Measurements from ENCODE around the gene KNG1. TPM values are rescaled to one million over a fixed set of nuclear protein-coding genes. Genes with fewer than 3 reads are reported as not detected.

Gene KNG1
- total and polyA plus RNA-seq, 9 donors: 0.23 to 0.52 (median 0.48) TPM; not detected in 6

DNA sequence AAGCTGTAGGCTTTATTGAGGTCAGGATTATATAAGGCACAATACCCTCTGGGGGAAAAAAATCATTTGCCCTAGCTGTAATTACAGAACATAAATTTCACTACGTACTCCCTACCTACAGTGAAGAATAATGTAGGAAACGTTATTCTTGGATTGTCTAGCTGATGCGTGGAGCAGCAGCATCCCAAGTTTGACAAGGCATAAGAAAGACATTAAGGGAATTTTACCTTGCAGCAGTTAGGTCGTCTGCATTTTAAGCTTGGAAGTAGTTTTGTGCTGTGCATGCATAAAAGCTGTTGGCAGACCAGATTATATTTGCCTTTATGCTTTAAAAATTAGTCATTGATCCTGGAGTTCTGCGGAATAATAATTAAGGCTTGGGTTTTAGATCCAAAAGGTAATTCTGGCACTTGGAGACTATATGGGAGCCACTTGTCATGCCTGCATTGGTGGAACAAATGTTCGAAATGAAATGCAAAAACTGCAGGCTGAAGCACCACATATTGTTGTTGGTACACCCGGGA, 68.4 kb downstream of the KNG1 start:
- Histone ChIP-seq H3K36me3 (no peaks in the 10 kb centered on the region), H3K9me3 (no peaks in the 10 kb centered on the region), H3K27me3 (no peaks in the 10 kb centered on the region), H3K4me3 (peak overlapping the region; percentile 97), H3K27ac (no peak overlapping the region), H3K4me1 (ENCODE audit: insufficient read depth) (peaks cover 14% of the 10 kb centered on the region)
- DNase-seq: no peak
- WGBS, 3 donors: 12 to 16% (median 14%) methylated on average over 7 of the region's 7 CpGs
- intact Hi-C loops (cut with DNase I): loop anchor here in 1 of 4 donors (10.0 kb wide), 1 partner anchor 851 kb away; the partner anchor contains the start of gene TRA2B
- TF ChIP-seq POLR2A (IDR thresholded peaks at IDR 0.05): no peak
- TF ChIP-seq EP300 (IDR thresholded peaks at IDR 0.05): no peak
- TF ChIP-seq, protein P1, sequence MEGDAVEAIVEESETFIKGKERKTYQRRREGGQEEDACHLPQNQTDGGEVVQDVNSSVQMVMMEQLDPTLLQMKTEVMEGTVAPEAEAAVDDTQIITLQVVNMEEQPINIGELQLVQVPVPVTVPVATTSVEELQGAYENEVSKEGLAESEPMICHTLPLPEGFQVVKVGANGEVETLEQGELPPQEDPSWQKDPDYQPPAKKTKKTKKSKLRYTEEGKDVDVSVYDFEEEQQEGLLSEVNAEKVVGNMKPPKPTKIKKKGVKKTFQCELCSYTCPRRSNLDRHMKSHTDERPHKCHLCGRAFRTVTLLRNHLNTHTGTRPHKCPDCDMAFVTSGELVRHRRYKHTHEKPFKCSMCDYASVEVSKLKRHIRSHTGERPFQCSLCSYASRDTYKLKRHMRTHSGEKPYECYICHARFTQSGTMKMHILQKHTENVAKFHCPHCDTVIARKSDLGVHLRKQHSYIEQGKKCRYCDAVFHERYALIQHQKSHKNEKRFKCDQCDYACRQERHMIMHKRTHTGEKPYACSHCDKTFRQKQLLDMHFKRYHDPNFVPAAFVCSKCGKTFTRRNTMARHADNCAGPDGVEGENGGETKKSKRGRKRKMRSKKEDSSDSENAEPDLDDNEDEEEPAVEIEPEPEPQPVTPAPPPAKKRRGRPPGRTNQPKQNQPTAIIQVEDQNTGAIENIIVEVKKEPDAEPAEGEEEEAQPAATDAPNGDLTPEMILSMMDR (IDR thresholded peaks at IDR 0.05): no peak

DNA sequence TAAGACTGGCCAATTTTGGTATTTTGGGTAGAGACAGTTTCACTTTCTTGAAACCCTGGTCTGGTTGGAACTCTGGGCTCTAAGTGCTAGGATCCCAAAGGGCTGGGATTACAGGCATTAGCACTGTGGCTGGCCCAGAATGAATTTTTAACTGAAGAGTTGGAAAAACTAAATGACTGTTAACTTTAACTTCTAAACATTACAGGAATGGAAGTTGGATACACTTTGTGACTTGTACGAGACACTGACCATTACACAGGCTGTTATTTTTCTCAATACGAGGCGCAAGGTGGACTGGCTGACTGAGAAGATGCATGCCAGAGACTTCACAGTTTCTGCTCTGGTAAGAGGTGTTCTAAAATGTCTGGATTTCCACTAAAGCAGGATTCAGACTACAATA, 69.8 kb downstream of the KNG1 start:
- Histone ChIP-seq H3K4me3 (no peak overlapping the region), H3K27ac (no peak overlapping the region), H3K36me3 (no peaks in the 10 kb centered on the region), H3K4me1 (ENCODE audit: insufficient read depth) (peaks cover 14% of the 10 kb centered on the region), H3K27me3 (no peaks in the 10 kb centered on the region), H3K9me3 (no peaks in the 10 kb centered on the region)
- WGBS, 3 donors: 50 to 60% (median 50%) methylated on average over 3 of the region's 3 CpGs
- intact Hi-C loops (cut with DNase I): loop anchor here in 1 of 4 donors (10.0 kb wide), 1 partner anchor 852 kb away; the partner anchor contains the start of gene TRA2B
- TF ChIP-seq POLR2A (IDR thresholded peaks at IDR 0.05): no peak
- TF ChIP-seq, protein P1 (IDR thresholded peaks at IDR 0.05): no peak
- TF ChIP-seq EP300 (IDR thresholded peaks at IDR 0.05): no peak
- no peak for DNase-seq

DNA sequence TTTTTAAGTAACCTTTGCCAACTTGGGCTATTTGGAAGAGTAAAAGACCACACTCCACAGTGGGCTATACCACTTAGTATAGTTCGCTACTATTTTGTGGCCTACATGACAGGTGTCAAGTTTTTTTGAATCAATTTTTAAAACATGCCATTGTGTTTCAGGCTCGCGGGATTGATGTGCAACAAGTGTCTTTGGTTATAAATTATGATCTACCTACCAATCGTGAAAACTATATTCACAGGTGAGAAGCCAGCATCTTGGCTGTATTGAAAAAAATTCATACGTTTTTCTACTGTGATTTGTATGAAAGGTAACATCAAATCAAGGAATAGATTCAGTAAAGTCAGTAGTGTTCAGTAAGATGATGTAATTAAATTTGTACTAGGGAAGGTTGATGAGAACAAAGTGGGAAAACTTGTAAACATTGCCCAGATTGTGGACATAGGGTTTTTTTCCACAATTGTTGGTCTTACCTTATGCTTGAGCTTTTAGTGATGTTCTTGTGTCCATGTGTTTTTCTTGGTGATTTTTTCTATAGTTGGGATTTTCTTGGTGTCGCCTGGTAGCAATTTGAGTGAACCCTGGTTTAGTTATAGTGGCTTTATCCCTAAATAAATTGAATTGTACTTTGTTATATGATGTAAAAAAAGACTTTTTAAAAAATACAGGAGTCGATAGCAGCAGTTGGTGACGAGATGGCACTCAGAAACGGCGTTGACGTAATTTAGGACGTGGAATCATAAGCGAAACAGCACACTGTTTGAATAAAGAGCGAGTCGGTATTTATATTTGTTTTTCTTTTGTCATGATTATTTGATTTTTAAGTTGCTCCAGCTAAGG, 70.7 kb downstream of the KNG1 start:
- H3K4me1 ChIP-seq (ENCODE audit: insufficient read depth): peaks cover 14% of the 10 kb centered on the region
- H3K4me3 ChIP-seq: no peak overlapping the region
- no peaks in the 10 kb centered on the region for H3K27me3 ChIP-seq
- H3K27ac ChIP-seq: no peak overlapping the region
- DNase-seq: no peak
- H3K9me3 ChIP-seq: no peaks in the 10 kb centered on the region
- WGBS, 3 donors: 68 to 77% (median 72%) methylated on average over 15 of the region's 15 CpGs
- intact Hi-C loops (cut with DNase I): loop anchor here in 1 of 4 donors (10.0 kb wide), 1 partner anchor 853 kb away; the partner anchor contains the start of gene TRA2B
- TF ChIP-seq, protein P1 (IDR thresholded peaks at IDR 0.05): no peak
- TF ChIP-seq POLR2A (IDR thresholded peaks at IDR 0.05) (no peak), EP300 (IDR thresholded peaks at IDR 0.05) (no peak)
- no peaks in the 10 kb centered on the region for H3K36me3 ChIP-seq

DNA sequence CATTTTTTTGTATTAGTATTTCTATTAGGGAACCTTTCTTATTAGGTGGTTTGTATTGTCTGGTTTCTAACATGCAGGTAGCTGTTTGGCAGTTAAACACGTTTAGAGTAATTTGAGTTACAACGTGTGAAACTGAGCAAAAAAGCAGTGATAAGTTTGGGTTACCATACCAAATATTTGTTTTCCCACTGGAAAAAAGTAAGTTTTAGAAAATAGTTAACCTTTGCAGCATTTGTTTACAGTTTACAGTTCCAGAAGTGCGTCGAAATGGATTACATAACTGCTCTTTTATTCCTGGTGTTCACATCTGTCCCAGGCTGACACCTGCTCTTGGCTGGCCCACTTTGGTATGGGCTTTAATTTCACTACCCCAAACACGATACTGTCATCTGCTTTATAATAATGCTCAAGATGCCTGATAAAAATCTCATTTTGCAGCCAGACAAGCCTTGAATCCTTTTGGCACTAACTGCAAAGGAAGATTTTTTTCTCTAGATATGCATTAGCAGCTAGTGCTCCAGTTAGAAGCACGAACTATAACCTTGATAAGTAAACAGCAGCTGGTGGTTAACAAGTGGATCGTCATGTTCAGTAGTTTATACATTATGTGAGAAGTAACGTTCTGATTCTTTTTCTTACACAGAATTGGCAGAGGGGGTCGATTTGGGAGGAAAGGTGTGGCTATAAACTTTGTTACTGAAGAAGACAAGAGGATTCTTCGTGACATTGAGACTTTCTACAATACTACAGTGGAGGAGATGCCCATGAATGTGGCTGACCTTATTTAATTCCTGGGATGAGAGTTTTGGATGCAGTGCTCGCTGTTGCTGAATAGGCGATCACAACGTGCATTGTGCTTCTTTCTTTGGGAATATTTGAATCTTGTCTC, 71.6 kb downstream of the KNG1 start:
- no peaks in the 10 kb centered on the region for H3K9me3 ChIP-seq
- no peak for DNase-seq
- 40 to 52% (median 42%) methylated on average over 13 of the region's 13 CpGs for WGBS, 3 donors
- TF ChIP-seq EP300 (IDR thresholded peaks at IDR 0.05): no peak
- no peak for TF ChIP-seq POLR2A (IDR thresholded peaks at IDR 0.05)
- TF ChIP-seq, protein P1 (IDR thresholded peaks at IDR 0.05): no peak
- H3K27ac ChIP-seq: no peak overlapping the region
- H3K4me3 ChIP-seq: no peak overlapping the region
- H3K36me3 ChIP-seq: no peaks in the 10 kb centered on the region
- intact Hi-C loops (cut with DNase I): loop anchor here in 1 of 4 donors (10.0 kb wide), 1 partner anchor 854 kb away; the partner anchor contains the start of gene TRA2B
- peaks cover 14% of the 10 kb centered on the region for H3K4me1 ChIP-seq (ENCODE audit: insufficient read depth)
- no peaks in the 10 kb centered on the region for H3K27me3 ChIP-seq

Measured in ovary (tissue), 9 donors.